HG02588 (cell line): ENCODE results near the gene STRAP.
"Not testable (repeated sequence)": the region's sequence is repeated elsewhere in the genome, so short reads cannot be mapped to it uniquely, and the experiment has no call there.

Experiments used
- ATAC-seq: cut with Tn5 transposase; IDR thresholded peaks from one replicate; pipeline ENCODE4 v1.9.1; 2021; ENCODE audit warnings: mild to moderate bottlenecking, moderate library complexity; ENCODE audit not compliant: unreplicated experiment

Gene STRAP

DNA sequence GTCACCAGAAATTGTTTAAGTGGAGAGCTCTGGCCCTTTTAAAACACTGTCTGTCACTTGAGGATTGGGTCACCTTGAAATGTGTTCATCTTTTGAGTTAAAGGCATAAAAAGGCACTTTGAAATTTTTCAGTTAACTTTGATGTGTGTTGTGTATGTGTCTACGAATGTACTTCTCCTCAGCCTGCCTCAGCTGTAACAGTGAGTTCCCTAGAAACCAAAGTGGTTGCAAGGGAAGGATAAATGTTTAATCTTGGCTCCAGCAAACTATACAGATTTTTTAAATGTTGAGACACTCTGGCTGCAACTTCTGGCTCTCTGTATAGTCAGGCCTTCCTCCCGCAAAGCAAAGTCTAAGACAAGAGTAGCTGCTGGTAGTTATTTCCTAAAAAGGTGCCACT is 37.2 kb downstream of the STRAP start:
- no peak for ATAC-seq

DNA sequence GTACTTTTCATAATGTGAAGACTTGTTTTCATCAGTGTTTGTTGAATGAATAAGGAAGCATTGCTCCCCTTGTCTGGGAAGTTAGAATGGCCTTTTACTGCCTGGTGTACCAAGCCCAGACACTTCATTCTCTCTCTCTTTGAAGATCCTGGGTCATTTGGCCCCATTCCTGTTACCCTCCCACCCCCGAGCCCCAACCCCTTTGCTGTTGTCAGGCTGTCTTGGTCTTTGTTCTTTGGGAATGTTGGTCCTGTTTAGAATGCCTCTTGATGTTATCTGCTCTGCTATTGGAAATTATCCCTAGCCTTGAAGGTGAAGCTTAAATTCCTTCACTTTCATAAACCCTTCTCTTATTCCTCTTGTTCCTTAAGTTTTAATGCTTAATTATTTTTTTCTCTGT is 42.8 kb downstream of the STRAP start:
- ATAC-seq: no peak

GRCh38 chr12:15928346-15928745 is 46.2 kb downstream of the STRAP start:
- no peak for ATAC-seq

DNA sequence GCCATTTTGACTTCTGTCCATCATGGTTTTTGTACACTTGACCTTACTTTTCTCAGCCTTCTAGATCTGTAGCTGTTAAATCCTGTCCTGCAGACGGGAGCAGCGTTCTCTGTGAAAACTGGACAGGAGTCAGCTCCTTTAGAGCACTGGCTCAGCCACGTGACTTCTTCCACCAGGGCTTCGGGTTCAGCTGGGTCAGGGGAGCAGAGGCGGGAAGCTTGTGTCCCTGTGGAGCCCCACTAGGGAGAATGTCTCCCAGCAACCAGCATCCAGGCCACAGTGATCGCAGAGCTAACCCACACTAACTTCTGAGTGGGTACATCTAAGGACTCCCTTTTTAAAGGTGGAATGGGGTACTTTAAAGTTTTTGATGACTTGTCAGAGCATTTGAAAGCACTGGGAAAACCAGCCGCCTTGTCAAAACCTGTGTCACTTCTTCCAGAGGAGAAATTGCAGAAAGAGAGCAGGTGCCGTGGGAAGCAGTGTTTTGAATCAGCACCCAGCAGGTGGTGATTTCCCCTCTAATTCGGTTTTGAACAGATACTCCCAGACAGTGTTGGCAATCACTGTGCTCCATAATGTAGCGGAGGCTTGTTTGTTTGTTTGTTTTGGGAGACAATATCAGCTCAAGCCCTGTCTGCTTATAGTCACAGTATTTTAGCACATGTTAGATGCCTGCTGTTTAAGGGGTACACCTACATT is 46.8 kb downstream of the STRAP start:
- no peak for ATAC-seq

- ATAC-seq: no peak
Observed at GRCh38 chr12:15931590-15932053, 49.4 kb downstream of the STRAP start.

DNA sequence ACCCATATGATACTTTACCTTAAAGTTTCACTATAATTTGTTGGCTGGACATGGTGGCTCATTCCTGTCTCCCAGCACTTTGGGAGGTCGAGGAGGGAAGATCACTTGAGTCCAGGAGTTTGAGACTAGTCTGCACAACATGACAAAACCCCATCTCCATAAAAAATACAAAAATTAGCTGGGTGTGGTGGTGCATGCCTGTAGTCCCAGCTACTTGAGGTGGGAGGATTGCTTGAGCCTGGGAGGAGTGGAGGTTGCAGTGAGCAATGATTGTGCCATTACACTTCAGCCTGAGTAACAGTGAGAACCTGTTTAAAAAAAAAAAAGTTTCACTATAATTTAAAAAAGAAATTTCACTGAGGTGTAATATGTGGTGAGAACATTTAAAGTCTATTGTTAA is 50.1 kb downstream of the STRAP start:
- no peak for ATAC-seq

GRCh38 chr12:15932971-15933370 is 50.8 kb downstream of the STRAP start:
- ATAC-seq: no peak

DNA sequence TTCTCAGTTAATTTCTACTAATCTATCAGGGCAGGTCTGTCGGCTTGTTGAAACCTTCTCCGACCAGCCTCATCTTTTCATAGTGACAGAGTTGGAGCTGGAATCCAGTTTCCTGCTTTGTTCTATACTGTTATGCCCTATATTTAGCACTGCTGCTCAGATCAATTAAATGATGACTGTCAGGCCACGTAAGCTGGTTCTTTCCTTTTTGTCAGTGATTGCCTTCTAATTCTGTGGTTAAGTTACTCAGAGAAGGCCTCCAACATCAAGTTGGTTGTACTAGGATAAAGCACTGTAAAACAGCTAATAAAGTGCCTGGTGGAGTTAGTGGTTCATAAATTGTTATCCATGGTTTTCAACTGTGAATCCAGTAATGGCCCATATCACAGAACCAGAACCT is 51.6 kb downstream of the STRAP start:
- ATAC-seq: no peak

DNA sequence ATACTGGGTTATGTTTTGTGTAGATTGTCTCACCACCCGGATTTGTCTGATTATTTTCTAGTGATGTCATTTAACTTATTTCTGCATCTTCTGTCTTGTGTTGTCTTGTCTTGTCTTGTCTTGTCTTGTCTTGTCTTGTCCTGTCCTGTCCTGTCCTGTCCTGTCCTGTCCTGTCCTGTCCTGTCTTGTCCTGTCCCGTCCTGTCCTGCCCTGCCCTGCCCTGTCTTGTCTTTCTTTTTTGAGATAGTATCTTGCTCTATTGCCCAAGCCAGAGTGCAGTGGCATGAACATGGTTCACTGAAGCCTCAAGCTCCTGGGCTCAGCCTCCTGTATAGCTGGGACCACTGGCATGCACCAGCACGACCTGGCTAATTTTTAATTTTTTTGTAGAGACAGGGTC is 54.6 kb downstream of the STRAP start:
- ATAC-seq: no peak

DNA sequence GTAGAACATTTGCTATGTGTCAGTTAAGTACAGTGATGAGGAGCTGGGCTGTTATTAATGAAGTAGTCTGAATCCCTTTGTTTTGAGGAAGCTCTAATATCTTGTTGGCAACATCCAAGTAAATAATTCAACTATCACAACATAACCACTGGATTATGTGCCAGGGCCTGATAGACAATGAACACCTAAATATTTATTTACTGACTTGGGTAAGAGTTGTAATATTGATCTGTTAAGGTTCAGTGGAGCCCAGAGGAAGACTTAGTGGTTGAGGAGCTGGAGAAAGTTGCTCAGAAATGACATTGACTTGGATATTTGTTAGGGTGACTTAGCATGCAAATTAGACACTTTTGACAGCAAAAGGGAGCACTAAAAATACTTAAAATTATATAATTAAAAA is 55.7 kb downstream of the STRAP start:
- ATAC-seq: no peak

- ATAC-seq: no peak
Observed at GRCh38 chr12:15939111-15939510, 56.9 kb downstream of the STRAP start.

GRCh38 chr12:15942475-15942874 is 60.3 kb downstream of the STRAP start:
- ATAC-seq: no peak

GRCh38 chr12:15943519-15943918 is 61.3 kb downstream of the STRAP start:
- not testable (repeated sequence) for ATAC-seq

DNA sequence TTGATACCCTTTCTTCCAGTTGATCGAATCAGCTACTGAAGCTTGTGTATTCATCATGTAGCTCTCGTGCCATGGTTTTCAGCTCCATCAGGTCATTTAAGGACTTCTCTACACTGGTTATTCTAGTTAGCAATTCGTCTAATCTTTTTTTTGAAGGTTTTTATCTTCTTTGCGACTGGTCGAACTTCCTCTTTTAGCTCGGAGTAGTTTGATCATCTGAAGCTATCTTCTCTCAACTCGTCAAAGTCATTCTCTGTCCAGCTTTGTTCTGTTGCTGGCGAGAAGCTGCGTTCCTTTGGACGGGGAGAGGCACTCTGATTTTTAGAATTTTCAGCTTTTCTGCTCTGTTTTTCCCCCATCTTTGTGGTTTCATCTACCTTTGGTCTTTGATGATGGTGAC is 66.3 kb downstream of the STRAP start:
- ATAC-seq: not testable (repeated sequence)
